Ecto neural progenitor cell (in vitro differentiated cells): Measurements from ENCODE around the gene EDIL3.

Experiments used
- DNase-seq: peaks from one replicate; pipeline ENCODE4 v3.0.0-alpha.2; 2018; ENCODE audit warnings: low spot score

The EDIL3 gene

GRCh38 chr5:83964271-83964670 is 420.4 kb downstream of the EDIL3 start:
- no peak for DNase-seq

- no peak for DNase-seq
These were observed 427.5 kb downstream of the EDIL3 start for GRCh38 chr5:83957188-83957587.

- no peak for DNase-seq
These were observed 428.3 kb downstream of the EDIL3 start for GRCh38 chr5:83956386-83956785.

GRCh38 chr5:83955916-83956315 is 428.8 kb downstream of the EDIL3 start:
- DNase-seq = no peak

- DNase-seq = no peak
These were observed 436.9 kb downstream of the EDIL3 start for GRCh38 chr5:83947763-83948162.

GRCh38 chr5:83946516-83946915 is 438.2 kb downstream of the EDIL3 start:
- no peak for DNase-seq

GRCh38 chr5:83942155-83942554 is 442.5 kb downstream of the EDIL3 start:
- DNase-seq = no peak

- DNase-seq = no peak
These were observed 446.8 kb downstream of the EDIL3 start for GRCh38 chr5:83937837-83938236.

GRCh38 chr5:83931969-83932368 is 452.7 kb downstream of the EDIL3 start:
- no peak for DNase-seq

GRCh38 chr5:83927140-83927733 is 457.4 kb downstream of the EDIL3 start:
- peak; percentile 84 for DNase-seq

- DNase-seq = no peak
These were observed 458.7 kb downstream of the EDIL3 start for GRCh38 chr5:83925955-83926337.

GRCh38 chr5:83925321-83925954 is 459.2 kb downstream of the EDIL3 start:
- no peak for DNase-seq

GRCh38 chr5:83924891-83925290 is 459.8 kb downstream of the EDIL3 start:
- DNase-seq = no peak

- DNase-seq = no peak
These were observed 460.5 kb downstream of the EDIL3 start for GRCh38 chr5:83924171-83924570.

GRCh38 chr5:83922699-83923098 is 462.0 kb downstream of the EDIL3 start:
- no peak for DNase-seq

- no peak for DNase-seq
These were observed 462.9 kb downstream of the EDIL3 start for GRCh38 chr5:83921666-83922193.

GRCh38 chr5:83919071-83920041 is 465.3 kb downstream of the EDIL3 start:
- no peak for DNase-seq

- no peak for DNase-seq
These were observed 467.3 kb downstream of the EDIL3 start for GRCh38 chr5:83917261-83917908.

GRCh38 chr5:83914662-83915418 is 469.8 kb downstream of the EDIL3 start:
- no peak for DNase-seq

GRCh38 chr5:83914199-83914598 is 470.5 kb downstream of the EDIL3 start:
- no peak for DNase-seq

GRCh38 chr5:83913593-83913992 is 471.1 kb downstream of the EDIL3 start:
- no peak for DNase-seq
